Neural cell (in vitro differentiated cells): ENCODE measurements around the gene FOXS1. TPM values are rescaled to one million over a fixed set of nuclear protein-coding genes. Genes with fewer than 3 reads are reported as not detected.

Experiments used
- H2AFZ ChIP-seq: fragments of 200-600, 300-800 bp; sonication (generic), shearing (Covaris generic); 2 replicates; pipeline ENCODE4 v1.6.0; 2014; ENCODE audit warnings: low read depth, mild to moderate bottlenecking, antibody characterized with exemption, low read length, moderate library complexity
- H3F3A ChIP-seq: fragments of 200-600 bp; shearing (Covaris generic); 2 replicates; pipeline ENCODE4 v1.6.1; 2016; ENCODE audit warnings: mild to moderate bottlenecking, moderate library complexity, mixed read lengths, antibody characterized with exemption, low read length; ENCODE audit not compliant: insufficient read depth, poor library complexity, severe bottlenecking
- H3K27ac ChIP-seq: fragments of 200-600, 300-800 bp; sonication (generic), shearing (Covaris generic); 2 replicates; pipeline ENCODE4 v1.5.1; 2014; ENCODE audit warnings: mild to moderate bottlenecking, low read length, moderate library complexity
- H3K27me3 ChIP-seq: fragments of 300-800, 200-600 bp; sonication (generic), shearing (Covaris generic); 2 replicates; pipeline ENCODE4 v1.6.0; 2014; ENCODE audit warnings: mild to moderate bottlenecking, low read depth, low read length, moderate library complexity; ENCODE audit not compliant: insufficient read depth
- H3K36me3 ChIP-seq: fragments of 300-800, 200-600 bp; sonication (generic), shearing (Covaris generic); 2 replicates; pipeline ENCODE4 v1.5.1; 2014; ENCODE audit warnings: mild to moderate bottlenecking, antibody characterized with exemption, low read length, moderate library complexity; ENCODE audit not compliant: insufficient read depth
- H3K4me2 ChIP-seq: fragments of 300-800, 200-600 bp; sonication (generic), shearing (Covaris generic); 2 replicates; pipeline ENCODE4 v1.6.0; 2014; ENCODE audit warnings: mild to moderate bottlenecking, low read length
- H3K4me3 ChIP-seq: fragments of 300-800, 200-600 bp; sonication (generic), shearing (Covaris generic); 2 replicates; pipeline ENCODE4 v1.5.1; 2014; ENCODE audit warnings: mild to moderate bottlenecking, low read length, moderate library complexity
- H3K79me2 ChIP-seq: fragments of 200-600 bp; shearing (Covaris generic); replicated peaks from 2 replicates; pipeline ENCODE4 v1.6.0; 2014; ENCODE audit warnings: mild to moderate bottlenecking, low read length, moderate library complexity; ENCODE audit not compliant: insufficient read depth
- H3K9ac ChIP-seq: fragments of 300-800, 200-600 bp; sonication (generic), shearing (Covaris generic); 2 replicates; pipeline ENCODE4 v1.6.1; 2016; ENCODE audit warnings: mild to moderate bottlenecking, low read length, mixed read lengths
- H3K9me2 ChIP-seq: fragments of 200-600 bp; shearing (Covaris generic); 2 replicates; pipeline ENCODE4 v1.6.1; 2016; ENCODE audit warnings: mild to moderate bottlenecking, low read length, mixed read lengths; ENCODE audit not compliant: insufficient read depth
- H3K9me3 ChIP-seq: fragments of 200-600, 300-800 bp; sonication (generic), shearing (Covaris generic); 2 replicates; pipeline ENCODE4 v1.6.1; 2016; ENCODE audit warnings: mild to moderate bottlenecking, mixed run types, low read length, moderate library complexity, mixed read lengths
- H4K20me1 ChIP-seq: fragments of 200-600 bp; shearing (Covaris generic); 2 replicates; pipeline ENCODE4 v1.6.1; 2016; ENCODE audit warnings: mild to moderate bottlenecking, mixed run types; ENCODE audit not compliant: insufficient read depth
- EP300 ChIP-seq: fragments of 450-650 bp; conservative IDR thresholded peaks from 2 replicates; pipeline ENCODE4 v1.6.1; 2014; ENCODE audit warnings: antibody characterized with exemption, mild to moderate bottlenecking, moderate library complexity; ENCODE audit not compliant: poor library complexity, severe bottlenecking
- EZH2 ChIP-seq: fragments of 200-600, 300-800 bp; shearing (Covaris generic), sonication (generic); IDR thresholded peaks from 2 replicates; pipeline ENCODE4 v1.6.1; 2014; ENCODE audit warnings: antibody characterized with exemption, low read length, borderline replicate concordance, mild to moderate bottlenecking; ENCODE audit not compliant: insufficient read depth, poor library complexity, severe bottlenecking
- MXI1 ChIP-seq: fragments of 450-650 bp; conservative IDR thresholded peaks from 2 replicates; pipeline ENCODE4 v1.6.1; 2014; ENCODE audit warnings: antibody characterized with exemption, mild to moderate bottlenecking; ENCODE audit not compliant: poor library complexity, severe bottlenecking
- POLR2AphosphoS5 ChIP-seq: IDR thresholded peaks from 2 replicates; pipeline ENCODE4 v1.6.1; 2012
- RAD21 ChIP-seq: fragments of 450-650 bp; conservative IDR thresholded peaks from 2 replicates; pipeline ENCODE4 v1.6.1; 2014; ENCODE audit warnings: antibody characterized with exemption, mild to moderate bottlenecking, moderate library complexity
- SMC3 ChIP-seq: fragments of 450-650 bp; conservative IDR thresholded peaks from 2 replicates; pipeline ENCODE4 v1.6.1; 2014; ENCODE audit warnings: antibody characterized with exemption, mild to moderate bottlenecking, moderate library complexity; ENCODE audit not compliant: poor library complexity
- TAF1 ChIP-seq: IDR thresholded peaks from 2 replicates; pipeline ENCODE4 v1.6.1; 2012; ENCODE audit warnings: low read depth
- polyA plus RNA-seq: library from polyadenylated mRNA; depleted of rRNA; stranded (reverse); fragments of >200 nt; gene quantifications from 2 replicates; pipeline ENCODE4 v1.2.3, GENCODE V29; 2014
- TF ChIP-seq, protein P1 (sequence below): fragments of 450-650 bp; IDR thresholded peaks from 2 replicates; pipeline ENCODE4 v1.5.1; 2014; ENCODE audit warnings: antibody characterized with exemption, mild to moderate bottlenecking, moderate library complexity; ENCODE audit not compliant: poor library complexity, severe bottlenecking
- TF ChIP-seq, protein P2 (sequence below): IDR thresholded peaks from 2 replicates; pipeline ENCODE4 v1.6.1; 2012; ENCODE audit warnings: borderline replicate concordance

FOXS1 gene
- polyA plus RNA-seq, 1 donor from 2014 or later = not detected

DNA sequence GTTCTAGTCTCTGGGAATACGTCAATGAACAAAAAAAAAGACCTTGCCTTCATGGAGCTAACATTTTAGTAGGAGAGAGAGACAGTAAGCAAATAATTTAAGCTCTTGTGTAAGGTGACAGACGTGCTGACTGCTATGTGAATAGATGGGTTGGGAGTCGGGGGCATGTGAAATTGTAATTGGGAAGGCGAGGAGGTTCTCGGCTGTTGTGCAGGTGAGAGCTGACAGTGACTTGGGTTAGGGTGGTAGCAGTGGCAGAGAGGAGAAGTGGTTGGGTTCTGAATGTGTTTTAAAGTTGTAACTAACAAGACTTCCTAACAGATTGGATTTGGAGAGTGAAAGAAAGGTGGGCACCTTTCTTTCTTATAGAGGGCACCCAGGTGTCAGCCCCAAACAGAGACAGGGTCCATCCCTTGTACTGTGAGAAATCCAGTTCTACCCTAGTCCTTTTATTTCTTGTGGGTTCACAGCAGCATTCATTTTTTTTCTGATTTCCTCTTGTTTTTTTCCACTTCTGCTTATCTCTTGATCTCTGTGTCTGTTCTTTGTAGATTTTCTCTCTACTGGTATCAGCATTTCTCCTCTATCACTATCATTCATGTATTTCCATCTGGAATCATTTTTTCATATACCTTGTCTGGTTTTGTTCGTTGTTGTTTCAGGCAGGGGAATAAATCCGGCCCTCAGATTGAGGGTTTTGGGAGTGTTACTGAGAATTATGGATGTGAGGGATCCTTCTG lies 41.7 kb downstream of the FOXS1 start:
- Histone ChIP-seq H3K79me2 (no peaks in the 10 kb centered on the region), H3K4me2 (no peak overlapping the region), H3K9ac (no peak overlapping the region), H3K9me2 (no peaks in the 10 kb centered on the region), H3K27ac (no peak overlapping the region), H3K9me3 (no peaks in the 10 kb centered on the region), H3K36me3 (no peaks in the 10 kb centered on the region), H4K20me1 (no peaks in the 10 kb centered on the region), H3F3A (no peaks in the 10 kb centered on the region), H3K27me3 (no peaks in the 10 kb centered on the region), H2AFZ (no peak overlapping the region), H3K4me3 (no peak overlapping the region)
- TF ChIP-seq MXI1 (no peak), TAF1 (no peak), POLR2AphosphoS5 (no peak), SMC3 (no peak)
- TF ChIP-seq, protein P1, sequence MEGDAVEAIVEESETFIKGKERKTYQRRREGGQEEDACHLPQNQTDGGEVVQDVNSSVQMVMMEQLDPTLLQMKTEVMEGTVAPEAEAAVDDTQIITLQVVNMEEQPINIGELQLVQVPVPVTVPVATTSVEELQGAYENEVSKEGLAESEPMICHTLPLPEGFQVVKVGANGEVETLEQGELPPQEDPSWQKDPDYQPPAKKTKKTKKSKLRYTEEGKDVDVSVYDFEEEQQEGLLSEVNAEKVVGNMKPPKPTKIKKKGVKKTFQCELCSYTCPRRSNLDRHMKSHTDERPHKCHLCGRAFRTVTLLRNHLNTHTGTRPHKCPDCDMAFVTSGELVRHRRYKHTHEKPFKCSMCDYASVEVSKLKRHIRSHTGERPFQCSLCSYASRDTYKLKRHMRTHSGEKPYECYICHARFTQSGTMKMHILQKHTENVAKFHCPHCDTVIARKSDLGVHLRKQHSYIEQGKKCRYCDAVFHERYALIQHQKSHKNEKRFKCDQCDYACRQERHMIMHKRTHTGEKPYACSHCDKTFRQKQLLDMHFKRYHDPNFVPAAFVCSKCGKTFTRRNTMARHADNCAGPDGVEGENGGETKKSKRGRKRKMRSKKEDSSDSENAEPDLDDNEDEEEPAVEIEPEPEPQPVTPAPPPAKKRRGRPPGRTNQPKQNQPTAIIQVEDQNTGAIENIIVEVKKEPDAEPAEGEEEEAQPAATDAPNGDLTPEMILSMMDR = no peak
- TF ChIP-seq, protein P2, sequence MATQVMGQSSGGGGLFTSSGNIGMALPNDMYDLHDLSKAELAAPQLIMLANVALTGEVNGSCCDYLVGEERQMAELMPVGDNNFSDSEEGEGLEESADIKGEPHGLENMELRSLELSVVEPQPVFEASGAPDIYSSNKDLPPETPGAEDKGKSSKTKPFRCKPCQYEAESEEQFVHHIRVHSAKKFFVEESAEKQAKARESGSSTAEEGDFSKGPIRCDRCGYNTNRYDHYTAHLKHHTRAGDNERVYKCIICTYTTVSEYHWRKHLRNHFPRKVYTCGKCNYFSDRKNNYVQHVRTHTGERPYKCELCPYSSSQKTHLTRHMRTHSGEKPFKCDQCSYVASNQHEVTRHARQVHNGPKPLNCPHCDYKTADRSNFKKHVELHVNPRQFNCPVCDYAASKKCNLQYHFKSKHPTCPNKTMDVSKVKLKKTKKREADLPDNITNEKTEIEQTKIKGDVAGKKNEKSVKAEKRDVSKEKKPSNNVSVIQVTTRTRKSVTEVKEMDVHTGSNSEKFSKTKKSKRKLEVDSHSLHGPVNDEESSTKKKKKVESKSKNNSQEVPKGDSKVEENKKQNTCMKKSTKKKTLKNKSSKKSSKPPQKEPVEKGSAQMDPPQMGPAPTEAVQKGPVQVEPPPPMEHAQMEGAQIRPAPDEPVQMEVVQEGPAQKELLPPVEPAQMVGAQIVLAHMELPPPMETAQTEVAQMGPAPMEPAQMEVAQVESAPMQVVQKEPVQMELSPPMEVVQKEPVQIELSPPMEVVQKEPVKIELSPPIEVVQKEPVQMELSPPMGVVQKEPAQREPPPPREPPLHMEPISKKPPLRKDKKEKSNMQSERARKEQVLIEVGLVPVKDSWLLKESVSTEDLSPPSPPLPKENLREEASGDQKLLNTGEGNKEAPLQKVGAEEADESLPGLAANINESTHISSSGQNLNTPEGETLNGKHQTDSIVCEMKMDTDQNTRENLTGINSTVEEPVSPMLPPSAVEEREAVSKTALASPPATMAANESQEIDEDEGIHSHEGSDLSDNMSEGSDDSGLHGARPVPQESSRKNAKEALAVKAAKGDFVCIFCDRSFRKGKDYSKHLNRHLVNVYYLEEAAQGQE = no peak

DNA sequence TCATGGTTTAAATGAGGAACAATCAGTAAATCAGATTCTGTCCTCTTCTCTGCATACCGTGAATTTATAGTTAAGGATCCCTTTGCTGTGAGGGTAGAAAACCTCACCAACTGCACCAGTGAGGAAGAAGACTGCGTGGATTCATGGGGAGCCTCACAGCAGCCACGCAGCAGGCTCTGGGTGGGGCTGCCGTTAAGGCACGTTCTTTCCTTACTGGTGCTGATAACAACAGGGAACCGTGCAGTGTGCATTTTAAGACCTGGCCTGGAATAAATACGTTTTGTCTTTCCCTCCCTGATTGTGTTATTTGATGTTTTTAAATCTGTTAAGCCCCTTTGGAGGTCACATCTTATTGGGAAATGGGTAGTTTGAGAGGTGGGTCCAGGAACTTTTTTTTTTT lies 43.9 kb downstream of the FOXS1 start:
- Histone ChIP-seq H3K36me3 (no peaks in the 10 kb centered on the region), H3K9me3 (no peaks in the 10 kb centered on the region), H3K9me2 (no peaks in the 10 kb centered on the region), H3K9ac (no peak overlapping the region), H3F3A (no peaks in the 10 kb centered on the region), H3K4me2 (no peak overlapping the region), H2AFZ (no peak overlapping the region), H3K27ac (no peak overlapping the region), H4K20me1 (no peaks in the 10 kb centered on the region), H3K27me3 (no peaks in the 10 kb centered on the region), H3K79me2 (no peaks in the 10 kb centered on the region), H3K4me3 (no peak overlapping the region)
- TF ChIP-seq EZH2 (no peak), SMC3 (no peak), POLR2AphosphoS5 (no peak), MXI1 (no peak), EP300 (no peak), RAD21 (no peak), TAF1 (no peak)
- TF ChIP-seq, protein P2 = no peak
- TF ChIP-seq, protein P1 = no peak
